Gastroesophageal sphincter (tissue), 3 donors: ENCODE results near the gene SELENOV.

ENCODE experiments used
- EP300 ChIP-seq: sonication (generic); formaldehyde crosslinking; IDR thresholded peaks from one replicate; pipeline ENCODE4 v1.6.1; 2017; ENCODE audit warnings: antibody characterized with exemption, mild to moderate bottlenecking
- POLR2A ChIP-seq, 2 donors: fragments of 450-650 bp; IDR thresholded peaks; one replicate each; pipeline ENCODE4 v1.6.1; 2017; ENCODE audit warnings: antibody characterized with exemption in 2 of 2, mild to moderate bottlenecking in 2 of 2, moderate library complexity in 1 of 2
- POLR2AphosphoS5 ChIP-seq: sonication (generic); formaldehyde crosslinking; IDR thresholded peaks from one replicate; pipeline ENCODE4 v1.6.1; 2017; ENCODE audit warnings: antibody characterized with exemption
- TF ChIP-seq, protein P1 (sequence below), 4 experiments: fragments of 200-600 bp in 2 of 4; fragments of 450-650 bp in 2 of 4; sonication (generic) in 1 of 4; IDR thresholded peaks; one replicate each; pipeline ENCODE4 v1.5.1; 2017 to 2019; ENCODE audit warnings: antibody characterized with exemption in 4 of 4, mild to moderate bottlenecking in 2 of 4, moderate library complexity in 2 of 4

GRCh38 chr19:39496063-39496462 lies 18.9 kb upstream of the SELENOV start:
- TF ChIP-seq, protein P1, sequence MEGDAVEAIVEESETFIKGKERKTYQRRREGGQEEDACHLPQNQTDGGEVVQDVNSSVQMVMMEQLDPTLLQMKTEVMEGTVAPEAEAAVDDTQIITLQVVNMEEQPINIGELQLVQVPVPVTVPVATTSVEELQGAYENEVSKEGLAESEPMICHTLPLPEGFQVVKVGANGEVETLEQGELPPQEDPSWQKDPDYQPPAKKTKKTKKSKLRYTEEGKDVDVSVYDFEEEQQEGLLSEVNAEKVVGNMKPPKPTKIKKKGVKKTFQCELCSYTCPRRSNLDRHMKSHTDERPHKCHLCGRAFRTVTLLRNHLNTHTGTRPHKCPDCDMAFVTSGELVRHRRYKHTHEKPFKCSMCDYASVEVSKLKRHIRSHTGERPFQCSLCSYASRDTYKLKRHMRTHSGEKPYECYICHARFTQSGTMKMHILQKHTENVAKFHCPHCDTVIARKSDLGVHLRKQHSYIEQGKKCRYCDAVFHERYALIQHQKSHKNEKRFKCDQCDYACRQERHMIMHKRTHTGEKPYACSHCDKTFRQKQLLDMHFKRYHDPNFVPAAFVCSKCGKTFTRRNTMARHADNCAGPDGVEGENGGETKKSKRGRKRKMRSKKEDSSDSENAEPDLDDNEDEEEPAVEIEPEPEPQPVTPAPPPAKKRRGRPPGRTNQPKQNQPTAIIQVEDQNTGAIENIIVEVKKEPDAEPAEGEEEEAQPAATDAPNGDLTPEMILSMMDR (IDR thresholded peaks at IDR 0.05): no peak
- TF ChIP-seq POLR2AphosphoS5: no peak
- TF ChIP-seq EP300: no peak
- TF ChIP-seq POLR2A (IDR thresholded peaks at IDR 0.05): no peak
